ENCODE data around the gene MYCBP2.

The MYCBP2 gene

GRCh38 chr13:77002590-77003190 lies 324.2 kb downstream of the MYCBP2 start:
- no peak for DNase-seq (ENCODE audit: low read depth)
- H3K4me3 ChIP-seq (ENCODE audit: low read length) = no peak overlapping the region
- TF ChIP-seq CTCF (conservative IDR thresholded peaks at IDR 0.05; ENCODE audit: low read depth, low read length) = peak; percentile 82

GRCh38 chr13:77001963-77002587 lies 324.8 kb downstream of the MYCBP2 start:
- H3K4me3 ChIP-seq (ENCODE audit: low read length) = no peak overlapping the region
- no peak for DNase-seq (ENCODE audit: low read depth)
- TF ChIP-seq CTCF (conservative IDR thresholded peaks at IDR 0.05; ENCODE audit: low read depth, low read length) = no peak

- no peak overlapping the region for H3K4me3 ChIP-seq (ENCODE audit: low read length)
- DNase-seq (ENCODE audit: low read depth) = no peak
- TF ChIP-seq CTCF (conservative IDR thresholded peaks at IDR 0.05; ENCODE audit: low read depth, low read length) = no peak
These were observed 325.4 kb downstream of the MYCBP2 start for GRCh38 chr13:77001540-77001939.

- no peak for DNase-seq (ENCODE audit: low read depth)
- no peak for TF ChIP-seq CTCF (conservative IDR thresholded peaks at IDR 0.05; ENCODE audit: low read depth, low read length)
- H3K4me3 ChIP-seq (ENCODE audit: low read length) = no peak overlapping the region
These were observed 326.4 kb downstream of the MYCBP2 start for GRCh38 chr13:77000475-77000874.
